ENCODE results near the gene OR1L4. TPM values are rescaled to one million over a fixed set of nuclear protein-coding genes. Genes with fewer than 3 reads are reported as not detected.

Gene OR1L4
- total RNA-seq, 2 experiments from 2014 or later = not detected

- ChIA-PET POLR2A (no interaction called here), CTCF (ENCODE audit: unreplicated experiment) (no interaction called here)
Measured at GRCh38 chr9:122718038-122718437, 5.8 kb upstream of the OR1L4 start.

GRCh38 chr9:122719218-122719617 is 4.6 kb upstream of the OR1L4 start:
- CTCF ChIA-PET (ENCODE audit: unreplicated experiment) = no interaction called here
- no peaks in the 10 kb centered on the region for H4K20me1 ChIP-seq (ENCODE audit: insufficient read depth, low read length)
- H3K9me3 ChIP-seq (ENCODE audit: low read length) = no peaks in the 10 kb centered on the region
- H3K4me3 ChIP-seq (ENCODE audit: low read depth, low read length, poor library complexity, severe bottlenecking) = no peak overlapping the region
- no peak overlapping the region for H3K27ac ChIP-seq (ENCODE audit: low read depth, low read length, poor library complexity, severe bottlenecking)
- no peaks in the 10 kb centered on the region for H3K4me1 ChIP-seq (ENCODE audit: insufficient read depth, low read length, poor library complexity, severe bottlenecking)
- POLR2A ChIA-PET = no interaction called here
- no peaks in the 10 kb centered on the region for H3K79me2 ChIP-seq (ENCODE audit: insufficient read depth, low read depth, low read length)
- no peaks in the 10 kb centered on the region for H3K36me3 ChIP-seq (ENCODE audit: insufficient read depth, low read length)
- no peak overlapping the region for H2AFZ ChIP-seq (ENCODE audit: low read length)
- H3K4me2 ChIP-seq (ENCODE audit: low read length) = no peak overlapping the region
- no peak for TF ChIP-seq EZH2phosphoT487 (IDR thresholded peaks at IDR 0.05; ENCODE audit: borderline replicate concordance, low read depth, low read length)
- intact Hi-C loops (cut with micrococcal nuclease; ENCODE audit: unreplicated experiment) = no loop called here
- H3K9me2 ChIP-seq (ENCODE audit: insufficient read depth, low read length) = no peaks in the 10 kb centered on the region
- BruUV-seq (replicated peaks) = no TSS peak
- DNase-seq (ENCODE audit: low spot score) = no peak

More at GRCh38 chr9:122718038-122718437, 5.8 kb upstream of the OR1L4 start:
- no peak for DNase-seq (ENCODE audit: low spot score)
- Histone ChIP-seq H2AFZ (ENCODE audit: low read length) (no peak overlapping the region), H3K27ac (ENCODE audit: low read depth, low read length, poor library complexity, severe bottlenecking) (no peak overlapping the region), H3K4me3 (ENCODE audit: low read depth, low read length, poor library complexity, severe bottlenecking) (no peak overlapping the region), H3K79me2 (ENCODE audit: insufficient read depth, low read depth, low read length) (no peaks in the 10 kb centered on the region), H3K36me3 (ENCODE audit: insufficient read depth, low read length) (no peaks in the 10 kb centered on the region), H3K4me1 (ENCODE audit: insufficient read depth, low read length, poor library complexity, severe bottlenecking) (no peaks in the 10 kb centered on the region), H3K9me3 (ENCODE audit: low read length) (no peaks in the 10 kb centered on the region), H3K9me2 (ENCODE audit: insufficient read depth, low read length) (no peaks in the 10 kb centered on the region), H4K20me1 (ENCODE audit: insufficient read depth, low read length) (no peaks in the 10 kb centered on the region), H3K4me2 (ENCODE audit: low read length) (no peak overlapping the region)
- intact Hi-C loops (cut with micrococcal nuclease; ENCODE audit: unreplicated experiment) = no loop called here
- BruUV-seq (replicated peaks) = no TSS peak
- TF ChIP-seq EZH2phosphoT487 (IDR thresholded peaks at IDR 0.05; ENCODE audit: borderline replicate concordance, low read depth, low read length) (no peak), CTCF (conservative IDR thresholded peaks at IDR 0.05; ENCODE audit: low read length) (no peak)

- Histone ChIP-seq H3K9me3 (ENCODE audit: low read length) (no peaks in the 10 kb centered on the region), H3K36me3 (ENCODE audit: insufficient read depth, low read length) (no peaks in the 10 kb centered on the region), H3K4me2 (ENCODE audit: low read length) (no peak within 1 kb of the TSS), H3K4me1 (ENCODE audit: insufficient read depth, low read length, poor library complexity, severe bottlenecking) (no peaks in the 10 kb centered on the region), H4K20me1 (ENCODE audit: insufficient read depth, low read length) (no peaks in the 10 kb centered on the region), H2AFZ (ENCODE audit: low read length) (no peak within 1 kb of the TSS), H3K4me3 (ENCODE audit: low read depth, low read length, poor library complexity, severe bottlenecking) (no peak within 1 kb of the TSS), H3K79me2 (ENCODE audit: insufficient read depth, low read depth, low read length) (no peaks in the 10 kb centered on the region), H3K27ac (ENCODE audit: low read depth, low read length, poor library complexity, severe bottlenecking) (no peak within 1 kb of the TSS), H3K9me2 (ENCODE audit: insufficient read depth, low read length) (no peaks in the 10 kb centered on the region)
- ChIA-PET CTCF (ENCODE audit: unreplicated experiment) (no interaction called here), POLR2A (no interaction called here)
- intact Hi-C loops (cut with micrococcal nuclease; ENCODE audit: unreplicated experiment) = no loop called here
- no peak for DNase-seq (ENCODE audit: low spot score)
- no peak for TF ChIP-seq EZH2phosphoT487 (IDR thresholded peaks at IDR 0.05; ENCODE audit: borderline replicate concordance, low read depth, low read length)
- no peak for TF ChIP-seq CTCF (conservative IDR thresholded peaks at IDR 0.05; ENCODE audit: low read length)
- BruUV-seq (replicated peaks) = no TSS peak
Measured at GRCh38 chr9:122742003-122742402, 18.2 kb downstream of the OR1L4 start, which contains the start of gene OR1L6. Gene OR1L6, plus strand, starts transcription at chr9:122742303. Its CDS starts 7,545 bp downstream, at chr9:122749848.
